Activated CD4-positive, alpha-beta T cell treated with anti-CD3 and anti-CD28 coated beads, Interleukin-2, Interleukin-6, amounts not matched to agents 100 ng/mL and 50 ng/mL, durations not matched to agents 16 hours and 8 hours (primary cell): ENCODE data around the gene GPC3.

Source experiments
- DNase-seq: peaks from one replicate; pipeline ENCODE4 v3.0.0-alpha.2; 2020

Gene GPC3

GRCh38 chrX:133587818-133588217, 397.6 kb downstream of the GPC3 start:
- DNase-seq, result no peak

- DNase-seq, result no peak
These were observed 398.3 kb downstream of the GPC3 start for GRCh38 chrX:133587071-133587470.

GRCh38 chrX:133586443-133586842, 399.0 kb downstream of the GPC3 start:
- no peak for DNase-seq

- no peak for DNase-seq
These were observed 401.6 kb downstream of the GPC3 start for GRCh38 chrX:133583825-133584224.

- DNase-seq, result no peak
These were observed 404.8 kb downstream of the GPC3 start for GRCh38 chrX:133580625-133581024.

GRCh38 chrX:133579631-133580030, 405.8 kb downstream of the GPC3 start:
- no peak for DNase-seq

- DNase-seq, result no peak
These were observed 408.5 kb downstream of the GPC3 start for GRCh38 chrX:133576876-133577275.

GRCh38 chrX:133575501-133576136, 409.8 kb downstream of the GPC3 start:
- DNase-seq, result no peak

- DNase-seq, result no peak
These were observed 410.7 kb downstream of the GPC3 start for GRCh38 chrX:133574716-133575115.

- no peak for DNase-seq
These were observed 414.8 kb downstream of the GPC3 start for GRCh38 chrX:133570549-133570948.

- no peak for DNase-seq
These were observed 416.2 kb downstream of the GPC3 start for GRCh38 chrX:133569217-133569616.

- DNase-seq, result no peak
These were observed 417.3 kb downstream of the GPC3 start for GRCh38 chrX:133568109-133568508.

- DNase-seq, result no peak
These were observed 418.5 kb downstream of the GPC3 start for GRCh38 chrX:133566876-133567275.

- DNase-seq, result no peak
These were observed 421.7 kb downstream of the GPC3 start for GRCh38 chrX:133563705-133564104.

- DNase-seq, result no peak
These were observed 424.1 kb downstream of the GPC3 start for GRCh38 chrX:133561251-133561650.

GRCh38 chrX:133559909-133560308, 425.5 kb downstream of the GPC3 start:
- DNase-seq, result no peak

GRCh38 chrX:133555782-133556458, 429.5 kb downstream of the GPC3 start:
- DNase-seq, result no peak

- DNase-seq, result no peak
These were observed 434.5 kb downstream of the GPC3 start for GRCh38 chrX:133550665-133551485.

GRCh38 chrX:133549295-133549933, 436.0 kb downstream of the GPC3 start:
- no peak for DNase-seq

- DNase-seq, result no peak
These were observed 439.0 kb downstream of the GPC3 start for GRCh38 chrX:133546441-133546840.

- DNase-seq, result no peak
These were observed 440.6 kb downstream of the GPC3 start for GRCh38 chrX:133544778-133545177.

- DNase-seq, result no peak
These were observed 441.3 kb downstream of the GPC3 start for GRCh38 chrX:133544115-133544514.

- no peak for DNase-seq
These were observed 441.7 kb downstream of the GPC3 start for GRCh38 chrX:133543654-133544053.
